ENCODE data around the gene LPIN2. TPM values are rescaled to one million over a fixed set of nuclear protein-coding genes. Genes with fewer than 3 reads are reported as not detected.

The LPIN2 gene
- total and polyA plus RNA-seq, 2 of the 13 experiments (the other 11 are each of a cell fraction or from before 2014, with no cell fraction given), result 46.0 to 119 TPM

GRCh38 chr18:2968606-2969005 is 44.3 kb downstream of the LPIN2 start (continued):
- peak; percentile 46 for TF ChIP-seq HNF4A (CRISPR knock-in tag; IDR thresholded peaks at IDR 0.05)
- no peak for TF ChIP-seq ERF (CRISPR knock-in tag; IDR thresholded peaks at IDR 0.05)
- no peak for TF ChIP-seq ZKSCAN1 (IDR thresholded peaks at IDR 0.05; ENCODE audit: low read length)
- no peak for TF ChIP-seq ZFP90 (CRISPR knock-in tag; IDR thresholded peaks at IDR 0.05; ENCODE audit: borderline replicate concordance)
- peak; percentile 90 for TF ChIP-seq ZNF629 (CRISPR knock-in tag; conservative IDR thresholded peaks at IDR 0.05)

- no TSS peak for BruUV-seq (replicated peaks)
- Histone ChIP-seq H3K4me3 (replicated peaks in 1 of 3; ENCODE audit: insufficient read depth in 1 of 3, low read depth in 2 of 3, low read length in 3 of 3) (no peak overlapping the region), H3K27me3 (ENCODE audit: control insufficient read depth in 1 of 2, insufficient read depth in 2 of 2, low read length in 2 of 2) (no peaks in the 10 kb centered on the region), H3K27ac (ENCODE audit: extremely low read length, insufficient read depth, low read length) (no peak overlapping the region), H4K20me1 (ENCODE audit: insufficient read depth, low read length) (peaks cover 92% of the 10 kb centered on the region), H2AFZ (ENCODE audit: low read length) (no peak overlapping the region), H3K9me3 (ENCODE audit: low read length) (no peaks in the 10 kb centered on the region), H3K79me2 (ENCODE audit: insufficient read depth, low read length) (peaks cover 98% of the 10 kb centered on the region), H3K9ac (ENCODE audit: insufficient read depth, low read depth, low read length) (no peak overlapping the region), H3K4me1 (ENCODE audit: insufficient read depth, low read length) (peaks cover 81% of the 10 kb centered on the region), H3K4me2 (ENCODE audit: low read depth, low read length) (no peak overlapping the region), H3K36me3 (replicated peaks in 1 of 2; ENCODE audit: control insufficient read depth in 1 of 2, insufficient read depth in 2 of 2, low read length in 2 of 2) (peaks cover 4 to 18% of the 10 kb centered on the region in 2 experiments; a peak in 4 of 5 replicates)
- ATAC-seq, result no peak
- TF ChIP-seq SNAI1 (CRISPR knock-in tag; IDR thresholded peaks at IDR 0.05; ENCODE audit: borderline replicate concordance) (no peak), KLF11 (CRISPR knock-in tag; IDR thresholded peaks at IDR 0.05) (no peak), ZNF607 (CRISPR knock-in tag; IDR thresholded peaks at IDR 0.05; ENCODE audit: borderline replicate concordance) (no peak), NR1H2 (CRISPR knock-in tag; IDR thresholded peaks at IDR 0.05; ENCODE audit: borderline replicate concordance, low read depth) (no peak), ZFX (CRISPR knock-in tag; IDR thresholded peaks at IDR 0.05; ENCODE audit: low read depth) (no peak), USF2 (IDR thresholded peaks at IDR 0.05; ENCODE audit: low read depth, low read length) (no peak), USF2 (CRISPR knock-in tag; IDR thresholded peaks at IDR 0.05; ENCODE audit: borderline replicate concordance) (no peak), SRSF4 (IDR thresholded peaks at IDR 0.05; ENCODE audit: low read depth, low read length, poor library complexity, severe bottlenecking) (no peak), POGZ (CRISPR knock-in tag; IDR thresholded peaks at IDR 0.05) (no peak), ZNF556 (CRISPR knock-in tag; IDR thresholded peaks at IDR 0.05; ENCODE audit: borderline replicate concordance) (no peak), MTA1 (CRISPR knock-in tag; IDR thresholded peaks at IDR 0.05; ENCODE audit: borderline replicate concordance) (no peak), FOXA1 (IDR thresholded peaks at IDR 0.05) (no peak), FOXA1 (CRISPR knock-in tag; IDR thresholded peaks at IDR 0.05) (no peak), ZNF121 (CRISPR knock-in tag; IDR thresholded peaks at IDR 0.05) (no peak), CREBL2 (CRISPR knock-in tag; IDR thresholded peaks at IDR 0.05; ENCODE audit: borderline replicate concordance) (no peak), ZNF580 (CRISPR knock-in tag; IDR thresholded peaks at IDR 0.05; ENCODE audit: borderline replicate concordance, low read depth) (no peak), NFE2L1 (CRISPR knock-in tag; IDR thresholded peaks at IDR 0.05; ENCODE audit: borderline replicate concordance) (no peak)
- intact Hi-C loops (cut with micrococcal nuclease; ENCODE audit: unreplicated experiment) (no loop called here), in situ Hi-C loops (cut with HindIII; ENCODE audit: extremely low pct_ligation_motif_present, low pct_unique_long_range_greater_than_20kb) (no loop called here)
- no peak for FAIRE-seq
- no peak for DNase-seq (ENCODE audit: low spot score)
- POLR2A ChIA-PET, result interaction anchor here (1.2 kb wide), 1 partner anchor 18 kb away, joined by 3 read pairs; no protein-coding TSS in a partner anchor
- WGBS (ENCODE audit: low lambda C conversion rate), result 92% methylated on average over 8 of the region's 8 CpGs
- CTCF ChIA-PET (ENCODE audit: low intra/inter-chr PET ratio, low total read pairs), result no interaction called here
Measured at GRCh38 chr18:2967820-2968219, 45.1 kb downstream of the LPIN2 start.

Data from HepG2 (cell line).